ENCODE measurements around the gene HS6ST3.

GRCh38 chr13:96473526-96474180, 383.7 kb downstream of the HS6ST3 start:
- TF ChIP-seq, protein P1, sequence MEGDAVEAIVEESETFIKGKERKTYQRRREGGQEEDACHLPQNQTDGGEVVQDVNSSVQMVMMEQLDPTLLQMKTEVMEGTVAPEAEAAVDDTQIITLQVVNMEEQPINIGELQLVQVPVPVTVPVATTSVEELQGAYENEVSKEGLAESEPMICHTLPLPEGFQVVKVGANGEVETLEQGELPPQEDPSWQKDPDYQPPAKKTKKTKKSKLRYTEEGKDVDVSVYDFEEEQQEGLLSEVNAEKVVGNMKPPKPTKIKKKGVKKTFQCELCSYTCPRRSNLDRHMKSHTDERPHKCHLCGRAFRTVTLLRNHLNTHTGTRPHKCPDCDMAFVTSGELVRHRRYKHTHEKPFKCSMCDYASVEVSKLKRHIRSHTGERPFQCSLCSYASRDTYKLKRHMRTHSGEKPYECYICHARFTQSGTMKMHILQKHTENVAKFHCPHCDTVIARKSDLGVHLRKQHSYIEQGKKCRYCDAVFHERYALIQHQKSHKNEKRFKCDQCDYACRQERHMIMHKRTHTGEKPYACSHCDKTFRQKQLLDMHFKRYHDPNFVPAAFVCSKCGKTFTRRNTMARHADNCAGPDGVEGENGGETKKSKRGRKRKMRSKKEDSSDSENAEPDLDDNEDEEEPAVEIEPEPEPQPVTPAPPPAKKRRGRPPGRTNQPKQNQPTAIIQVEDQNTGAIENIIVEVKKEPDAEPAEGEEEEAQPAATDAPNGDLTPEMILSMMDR (IDR thresholded peaks at IDR 0.05; ENCODE audit: borderline replicate concordance, extremely low read depth, low read length, poor library complexity, severe bottlenecking), result no peak
- TF ChIP-seq EZH2 (IDR thresholded peaks at IDR 0.05; ENCODE audit: borderline replicate concordance, low read depth, low read length, severe bottlenecking), result no peak

All from DND-41 (cell line).